GM18951 (cell line): ENCODE results near the gene TAX1BP1.

Source experiments
- POLR2A ChIP-seq: IDR thresholded peaks from 4 replicates; pipeline ENCODE4 v1.6.1; 2011; ENCODE audit warnings: mild to moderate bottlenecking; ENCODE audit not compliant: insufficient read length, insufficient read depth; ENCODE audit errors: extremely low read depth
- in situ Hi-C: fragments of 300-500 bp; cut with MboI; formaldehyde crosslinking; loops from one replicate; pipeline ENCODE4 v1.12.0; 2022; ENCODE audit warnings: low sequenced_read_pairs, mixed read lengths, inconsistent platforms; ENCODE audit not compliant: unreplicated experiment

TAX1BP1 gene

DNA sequence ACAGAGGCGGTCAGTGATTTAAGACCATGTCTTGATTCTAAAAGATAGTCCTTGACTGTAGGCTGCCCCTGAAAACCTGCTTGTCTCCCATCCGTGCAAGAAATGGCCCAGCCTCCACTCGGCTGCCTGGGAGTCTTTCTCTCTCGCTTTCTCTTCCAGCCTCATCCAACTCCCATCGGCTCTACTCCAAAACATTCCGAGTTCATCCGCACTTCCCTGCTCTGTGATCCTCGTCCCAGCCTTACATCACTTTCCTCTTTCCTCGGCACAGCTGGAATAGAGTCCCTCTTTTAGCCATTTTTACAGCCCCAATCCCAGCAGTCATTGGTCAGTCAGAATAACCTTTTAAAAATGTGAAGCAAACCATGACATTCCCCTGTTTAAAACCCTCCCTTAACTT is 135.1 kb downstream of the TAX1BP1 start:
- in situ Hi-C loops = no loop called here

DNA sequence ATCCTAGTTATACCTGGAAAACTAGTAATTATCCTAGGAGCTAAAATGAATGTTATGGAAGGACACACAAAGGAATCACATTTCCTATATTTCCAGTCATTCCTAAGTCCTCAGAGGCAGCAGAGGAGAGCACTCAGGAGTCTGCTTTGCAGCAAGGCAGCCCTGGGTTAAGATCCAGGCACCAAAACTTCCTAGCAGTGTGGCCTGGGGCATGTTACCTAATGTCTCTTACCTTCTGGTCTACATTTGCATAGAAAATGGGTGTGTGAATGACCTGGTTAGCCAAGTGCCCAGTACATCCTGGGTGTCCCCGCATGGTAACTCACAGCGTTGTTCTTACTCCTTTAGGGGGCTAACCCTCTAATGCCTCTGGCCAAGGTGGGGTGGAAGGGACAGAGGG is 135.9 kb downstream of the TAX1BP1 start:
- TF ChIP-seq POLR2A = no peak
- in situ Hi-C loops = no loop called here

More for the DNA sequence above, 135.1 kb downstream of the TAX1BP1 start:
- TF ChIP-seq POLR2A = no peak

DNA sequence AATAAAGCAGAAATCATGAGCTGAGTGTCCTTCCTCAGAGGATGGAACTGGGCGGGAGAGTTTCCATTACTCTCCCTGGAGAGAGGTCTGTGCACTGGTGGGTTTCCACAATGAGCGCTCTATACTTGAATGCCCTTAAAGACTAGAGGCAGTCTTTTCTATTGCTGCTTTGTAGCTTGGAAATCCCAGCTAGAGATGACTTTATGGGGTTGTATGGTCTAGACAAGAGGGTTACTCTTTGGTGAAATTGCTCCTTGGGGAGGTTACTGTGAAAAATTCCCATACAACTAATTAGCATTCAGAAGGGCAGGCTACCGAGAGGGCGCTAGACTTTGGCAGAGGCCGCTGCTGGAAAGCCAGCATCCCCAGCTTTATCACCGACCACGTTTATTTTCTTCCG is 136.8 kb downstream of the TAX1BP1 start:
- no peak for TF ChIP-seq POLR2A
- in situ Hi-C loops = no loop called here
